Bronchial epithelial cell (primary cell): ENCODE results near the gene PPM1N. TPM values are rescaled to one million over a fixed set of nuclear protein-coding genes. Genes with fewer than 3 reads are reported as not detected.
A peak's percentile ranks its signal among the peaks of the same experiment; 100 is the strongest.

Experiments used
- DNase-seq: peaks from one replicate; pipeline ENCODE4 v3.0.0-alpha.2; 2010; ENCODE audit warnings: low read depth
- FAIRE-seq: peaks from 2 replicates; lab custom pipeline; 2011; peaks lifted over from hg19 to GRCh38; lab: Jason Lieb, UNC
- H3K27me3 ChIP-seq: 2 replicates; pipeline ENCODE4 v1.5.1; 2011; ENCODE audit warnings: low read length; ENCODE audit not compliant: control insufficient read depth, insufficient read depth
- H3K36me3 ChIP-seq: 2 replicates; pipeline ENCODE4 v1.5.1; 2011; ENCODE audit warnings: low read length; ENCODE audit not compliant: control insufficient read depth, insufficient read depth
- H3K4me3 ChIP-seq: 2 replicates; pipeline ENCODE4 v1.5.1; 2011; ENCODE audit warnings: mild to moderate bottlenecking, low read depth, low read length, control low read depth
- total RNA-seq: library from RNA; depleted of rRNA; stranded (reverse); fragments of >200 nt; gene quantifications from 2 replicates; pipeline ENCODE4 v1.2.1, GENCODE V29; 2014
- TF ChIP-seq, protein P1 (sequence below): IDR thresholded peaks from 2 replicates; pipeline ENCODE4 v1.5.1; 2011; ENCODE audit warnings: mild to moderate bottlenecking, moderate library complexity, low read length, control low read depth, inconsistent platforms; ENCODE audit not compliant: insufficient read depth, severe bottlenecking

Gene PPM1N
- total RNA-seq, 1 donor from 2014 or later: 1.6 TPM

DNA sequence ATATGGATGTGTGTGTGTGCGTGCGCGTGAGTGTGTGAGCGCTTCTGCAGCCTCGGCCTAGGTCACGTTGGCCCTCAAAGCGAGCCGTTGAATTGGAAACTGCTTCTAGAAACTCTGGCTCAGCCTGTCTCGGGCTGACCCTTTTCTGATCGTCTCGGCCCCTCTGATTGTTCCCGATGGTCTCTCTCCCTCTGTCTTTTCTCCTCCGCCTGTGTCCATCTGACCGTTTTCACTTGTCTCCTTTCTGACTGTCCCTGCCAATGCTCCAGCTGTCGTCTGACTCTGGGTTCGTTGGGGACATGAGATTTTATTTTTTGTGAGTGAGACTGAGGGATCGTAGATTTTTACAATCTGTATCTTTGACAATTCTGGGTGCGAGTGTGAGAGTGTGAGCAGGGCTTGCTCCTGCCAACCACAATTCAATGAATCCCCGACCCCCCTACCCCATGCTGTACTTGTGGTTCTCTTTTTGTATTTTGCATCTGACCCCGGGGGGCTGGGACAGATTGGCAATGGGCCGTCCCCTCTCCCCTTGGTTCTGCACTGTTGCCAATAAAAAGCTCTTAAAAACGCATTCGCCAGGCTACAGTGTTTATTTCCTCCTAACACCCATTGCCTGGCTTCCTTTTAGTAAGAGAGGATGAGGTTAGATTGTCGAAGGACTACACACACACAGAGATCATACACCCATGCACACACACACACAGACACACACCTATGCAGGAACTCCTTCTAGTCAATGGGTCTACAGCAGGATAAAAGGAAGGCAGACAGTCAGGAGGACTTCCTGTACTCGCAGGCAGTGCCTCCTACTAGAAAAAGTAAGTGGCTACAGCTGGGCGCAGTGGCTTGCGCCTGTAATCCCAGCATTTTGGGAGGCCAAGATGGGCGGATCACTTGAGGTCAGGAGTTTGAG, 23.4 kb upstream of the PPM1N start:
- H3K4me3 ChIP-seq: no peak overlapping the region
- TF ChIP-seq, protein P1, sequence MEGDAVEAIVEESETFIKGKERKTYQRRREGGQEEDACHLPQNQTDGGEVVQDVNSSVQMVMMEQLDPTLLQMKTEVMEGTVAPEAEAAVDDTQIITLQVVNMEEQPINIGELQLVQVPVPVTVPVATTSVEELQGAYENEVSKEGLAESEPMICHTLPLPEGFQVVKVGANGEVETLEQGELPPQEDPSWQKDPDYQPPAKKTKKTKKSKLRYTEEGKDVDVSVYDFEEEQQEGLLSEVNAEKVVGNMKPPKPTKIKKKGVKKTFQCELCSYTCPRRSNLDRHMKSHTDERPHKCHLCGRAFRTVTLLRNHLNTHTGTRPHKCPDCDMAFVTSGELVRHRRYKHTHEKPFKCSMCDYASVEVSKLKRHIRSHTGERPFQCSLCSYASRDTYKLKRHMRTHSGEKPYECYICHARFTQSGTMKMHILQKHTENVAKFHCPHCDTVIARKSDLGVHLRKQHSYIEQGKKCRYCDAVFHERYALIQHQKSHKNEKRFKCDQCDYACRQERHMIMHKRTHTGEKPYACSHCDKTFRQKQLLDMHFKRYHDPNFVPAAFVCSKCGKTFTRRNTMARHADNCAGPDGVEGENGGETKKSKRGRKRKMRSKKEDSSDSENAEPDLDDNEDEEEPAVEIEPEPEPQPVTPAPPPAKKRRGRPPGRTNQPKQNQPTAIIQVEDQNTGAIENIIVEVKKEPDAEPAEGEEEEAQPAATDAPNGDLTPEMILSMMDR: no peak
- peaks cover 3% of the 10 kb centered on the region for H3K36me3 ChIP-seq
- DNase-seq: peak; percentile 47
- no peaks in the 10 kb centered on the region for H3K27me3 ChIP-seq
- FAIRE-seq: no peak

DNA sequence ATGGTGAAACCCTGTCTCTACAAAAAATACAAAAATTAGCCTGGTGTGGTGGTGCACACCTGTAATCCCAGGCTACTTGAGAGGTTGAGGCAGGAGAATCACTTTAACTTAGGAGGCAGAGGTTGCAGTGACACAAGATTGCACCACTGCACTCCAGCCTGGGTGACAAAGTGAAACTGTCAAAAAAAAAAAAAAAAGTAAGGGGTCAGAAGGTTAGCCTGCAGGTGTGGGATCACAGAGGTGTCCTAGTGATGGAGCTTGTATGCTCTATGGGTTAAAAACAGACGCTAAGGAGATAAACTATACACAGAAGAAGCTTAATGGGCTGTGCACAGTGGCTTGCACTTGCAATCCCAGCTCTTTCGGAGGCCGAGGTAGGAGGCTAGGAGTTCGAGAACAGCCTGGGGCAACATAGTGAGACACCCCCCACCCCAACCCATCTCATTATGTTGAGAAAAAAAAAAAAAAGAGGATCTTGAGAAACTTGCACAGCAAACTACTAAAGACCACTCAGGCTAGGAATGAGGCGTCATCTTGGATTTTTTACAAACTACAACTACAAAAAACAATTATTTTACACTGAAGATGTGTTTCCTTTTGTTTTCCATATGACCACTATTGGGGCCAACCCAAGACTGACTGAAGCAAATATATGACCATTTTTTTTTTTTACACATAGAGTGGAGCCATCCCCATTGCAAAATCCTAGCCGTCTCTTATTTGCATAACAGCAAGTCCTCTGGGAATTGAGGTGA, 22.5 kb upstream of the PPM1N start:
- TF ChIP-seq, protein P1: no peak
- DNase-seq: peak; percentile 62
- FAIRE-seq: no peak
- no peaks in the 10 kb centered on the region for H3K27me3 ChIP-seq
- no peak overlapping the region for H3K4me3 ChIP-seq
- H3K36me3 ChIP-seq: peaks cover 3% of the 10 kb centered on the region

DNA sequence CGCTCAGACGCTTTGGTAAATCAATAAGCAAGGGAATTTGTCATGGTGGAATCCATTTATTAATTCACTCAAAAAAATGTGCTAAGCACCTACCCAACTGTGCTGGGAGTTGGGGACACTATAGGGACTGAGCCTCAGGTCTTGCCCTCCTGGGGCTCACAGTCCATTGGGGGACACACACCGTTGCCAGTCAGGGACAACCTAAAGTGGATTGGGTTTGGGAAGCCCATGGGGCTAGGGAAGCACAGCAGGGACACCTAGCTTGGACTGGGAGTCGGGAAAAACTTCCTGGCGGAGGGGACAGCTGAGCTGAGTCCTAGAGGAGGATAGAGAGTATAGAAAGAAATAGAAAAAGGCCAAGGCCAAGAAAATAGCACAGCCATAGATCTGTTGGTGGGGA, 21.9 kb upstream of the PPM1N start:
- DNase-seq (peak; percentile 47), FAIRE-seq (no peak)
- Histone ChIP-seq H3K4me3 (no peak overlapping the region), H3K36me3 (peaks cover 3% of the 10 kb centered on the region), H3K27me3 (no peaks in the 10 kb centered on the region)
- TF ChIP-seq, protein P1: no peak

DNA sequence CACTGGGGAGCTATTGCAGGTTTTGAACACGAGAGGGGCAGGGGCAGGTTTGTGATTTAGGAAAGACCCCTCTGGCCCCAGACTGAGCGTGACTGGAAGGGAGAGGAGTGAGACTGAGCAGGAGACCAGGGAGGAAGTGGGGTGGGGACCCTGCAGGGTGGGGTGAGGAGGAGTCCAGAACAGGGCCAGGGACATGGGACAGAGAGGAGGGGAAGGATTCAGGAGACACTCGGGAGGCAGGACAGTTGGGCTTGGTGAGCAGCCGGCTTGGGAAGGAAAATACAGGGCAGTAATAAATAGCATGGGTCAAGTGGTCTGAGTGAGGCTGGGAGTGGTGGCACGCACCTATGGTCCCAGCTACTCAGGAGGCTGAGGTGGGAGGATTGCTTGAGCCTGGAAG, 21.1 kb upstream of the PPM1N start:
- Histone ChIP-seq H3K4me3 (no peak overlapping the region), H3K36me3 (peaks cover 3% of the 10 kb centered on the region), H3K27me3 (no peaks in the 10 kb centered on the region)
- TF ChIP-seq, protein P1: no peak
- no peak for FAIRE-seq
- DNase-seq: no peak

DNA sequence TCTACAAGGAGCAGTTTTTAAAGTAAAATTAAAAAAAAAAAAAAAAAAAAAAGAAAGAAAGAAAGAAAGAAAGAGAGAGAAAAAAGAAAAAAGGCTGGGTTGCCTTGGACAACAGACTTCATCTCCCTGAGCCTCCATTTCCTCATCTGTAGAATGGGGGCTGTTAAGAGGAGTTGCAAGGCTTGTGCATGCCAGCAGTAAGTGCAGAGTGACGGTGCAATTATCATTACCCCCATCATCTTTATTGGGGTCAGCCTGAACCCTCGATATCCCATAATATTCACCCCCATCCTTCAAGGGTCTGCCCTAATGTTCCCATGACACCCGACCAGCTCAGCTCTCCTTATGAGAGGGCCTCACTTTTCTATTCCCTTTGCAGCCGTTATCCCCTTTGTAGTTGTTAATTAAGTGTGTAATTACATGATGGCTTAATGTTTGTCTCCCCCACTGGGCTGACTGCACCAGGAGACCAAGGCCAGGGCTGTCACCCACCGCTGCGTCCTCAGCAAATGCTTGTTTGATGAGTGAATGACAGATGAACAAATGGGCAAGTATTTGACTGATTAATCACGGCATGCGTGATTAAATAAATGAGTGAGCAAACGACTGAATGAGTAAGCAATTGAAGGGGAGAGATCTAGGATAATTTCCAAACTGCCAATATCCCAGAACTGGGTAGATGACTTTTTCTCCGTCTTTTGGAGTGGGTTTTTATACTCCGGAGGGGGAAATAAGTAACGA, 20.4 kb upstream of the PPM1N start:
- peak overlapping the region; percentile 46 for H3K4me3 ChIP-seq
- DNase-seq: peak; percentile 95

More for the DNA sequence above, 20.4 kb upstream of the PPM1N start:
- H3K36me3 ChIP-seq: peaks cover 1% of the 10 kb centered on the region
- TF ChIP-seq, protein P1: no peak
- no peaks in the 10 kb centered on the region for H3K27me3 ChIP-seq
- no peak for FAIRE-seq
